SJCRH30 (cell line): Measurements from ENCODE around the gene IRF9. TPM values are rescaled to one million over a fixed set of nuclear protein-coding genes. Genes with fewer than 3 reads are reported as not detected.
A peak's percentile ranks its signal among the peaks of the same experiment; 100 is the strongest.

Source experiments
- DNase-seq, 2 experiments: peaks; one replicate each; pipeline ENCODE4 v3.0.0-alpha.2; 2015 to 2020
- H3K27ac ChIP-seq: fragments of 250-450 bp; sonication (Bioruptor Pico); 2 replicates; pipeline ENCODE4 v1.5.1; 2020; ENCODE audit warnings: mild to moderate bottlenecking, moderate library complexity
- H3K27me3 ChIP-seq: fragments of 250-450 bp; sonication (Bioruptor Pico); 2 replicates; pipeline ENCODE4 v1.5.1; 2020; ENCODE audit warnings: mild to moderate bottlenecking, moderate library complexity
- H3K36me3 ChIP-seq: fragments of 250-450 bp; sonication (Bioruptor Pico); 2 replicates; pipeline ENCODE4 v1.5.1; 2020; ENCODE audit warnings: mild to moderate bottlenecking, moderate library complexity
- H3K4me1 ChIP-seq: fragments of 250-450 bp; sonication (Bioruptor Pico); 2 replicates; pipeline ENCODE4 v1.5.1; 2020; ENCODE audit warnings: mild to moderate bottlenecking, moderate library complexity
- H3K4me3 ChIP-seq: fragments of 250-450 bp; sonication (Bioruptor Pico); 2 replicates; pipeline ENCODE4 v1.5.1; 2020; ENCODE audit warnings: mild to moderate bottlenecking, moderate library complexity
- H3K9me3 ChIP-seq: fragments of 250-450 bp; sonication (Bioruptor Pico); replicated peaks from 2 replicates; pipeline ENCODE4 v1.5.1; 2020; ENCODE audit warnings: mild to moderate bottlenecking, moderate library complexity
- total RNA-seq: library from RNA; depleted of rRNA; stranded (reverse); fragments of >200 nt; shearing (Covaris generic); gene quantifications from 2 replicates; pipeline ENCODE4 v1.2.3, GENCODE V29; 2014

IRF9 gene
- total RNA-seq, 1 experiment from 2014 or later, result 15.9 TPM

- no peaks in the 10 kb centered on the region for H3K27me3 ChIP-seq
- no peak overlapping the region for H3K27ac ChIP-seq
- H3K9me3 ChIP-seq, result no peaks in the 10 kb centered on the region
- no peak overlapping the region for H3K4me3 ChIP-seq
- peaks cover 29% of the 10 kb centered on the region for H3K36me3 ChIP-seq
- H3K4me1 ChIP-seq, result no peaks in the 10 kb centered on the region
- DNase-seq, result no peak
Observed at GRCh38 chr14:24123424-24124417, 37.3 kb upstream of the IRF9 start.

- Histone ChIP-seq H3K9me3 (no peaks in the 10 kb centered on the region), H3K36me3 (peaks cover 9% of the 10 kb centered on the region), H3K4me1 (peaks cover 13% of the 10 kb centered on the region), H3K27me3 (no peaks in the 10 kb centered on the region), H3K4me3 (no peak overlapping the region), H3K27ac (no peak overlapping the region)
- DNase-seq, result no peak
Observed at GRCh38 chr14:24126939-24127338, 34.1 kb upstream of the IRF9 start.

- peaks cover 8% of the 10 kb centered on the region for H3K36me3 ChIP-seq
- peaks cover 13% of the 10 kb centered on the region for H3K4me1 ChIP-seq
- H3K27ac ChIP-seq, result no peak overlapping the region
- no peaks in the 10 kb centered on the region for H3K27me3 ChIP-seq
- H3K4me3 ChIP-seq, result no peak overlapping the region
- no peaks in the 10 kb centered on the region for H3K9me3 ChIP-seq
- DNase-seq, result no peak
Observed at GRCh38 chr14:24127673-24128072, 33.4 kb upstream of the IRF9 start.

GRCh38 chr14:24129410-24129998 is 31.6 kb upstream of the IRF9 start:
- H3K4me3 ChIP-seq, result no peak overlapping the region
- H3K9me3 ChIP-seq, result no peaks in the 10 kb centered on the region
- peak overlapping the region; percentile 98; the same call in 1 of the 2 replicates for H3K27ac ChIP-seq
- H3K4me1 ChIP-seq, result peaks cover 18% of the 10 kb centered on the region
- no peak for DNase-seq
- peaks cover 12% of the 10 kb centered on the region for H3K36me3 ChIP-seq
- H3K27me3 ChIP-seq, result no peaks in the 10 kb centered on the region

- Histone ChIP-seq H3K4me3 (peak within 1 kb of the TSS; percentile 94), H3K27me3 (no peaks in the 10 kb centered on the region), H3K9me3 (no peaks in the 10 kb centered on the region), H3K36me3 (peaks cover 12% of the 10 kb centered on the region), H3K27ac (peak within 1 kb of the TSS; percentile 98), H3K4me1 (peaks cover 22% of the 10 kb centered on the region)
- peak in 1 of 2 experiments; percentile 52 for DNase-seq
Observed at GRCh38 chr14:24130380-24130716, 30.7 kb upstream of the IRF9 start, which contains the start of gene FITM1. FITM1 (plus strand) TSS chr14:24130659; CDS start chr14:24131564, 905 bp downstream.

GRCh38 chr14:24130717-24131548 is 30.1 kb upstream of the IRF9 start:
- Histone ChIP-seq H3K27ac (peak overlapping the region; percentile 98), H3K9me3 (no peaks in the 10 kb centered on the region), H3K4me1 (peaks cover 24% of the 10 kb centered on the region), H3K36me3 (peaks cover 12% of the 10 kb centered on the region), H3K27me3 (no peaks in the 10 kb centered on the region), H3K4me3 (peak overlapping the region; percentile 94)
- DNase-seq, result peak; percentile 98 to 99

- H3K27me3 ChIP-seq, result no peaks in the 10 kb centered on the region
- no peak for DNase-seq
- peak overlapping the region; percentile 98 for H3K27ac ChIP-seq
- peaks cover 24% of the 10 kb centered on the region for H3K4me1 ChIP-seq
- no peaks in the 10 kb centered on the region for H3K9me3 ChIP-seq
- H3K36me3 ChIP-seq, result peaks cover 12% of the 10 kb centered on the region
- H3K4me3 ChIP-seq, result peak overlapping the region; percentile 94
Observed at GRCh38 chr14:24131549-24131966, 29.5 kb upstream of the IRF9 start.

GRCh38 chr14:24132061-24132685 is 28.9 kb upstream of the IRF9 start:
- Histone ChIP-seq H3K9me3 (no peaks in the 10 kb centered on the region), H3K27ac (peak overlapping the region; percentile 98), H3K36me3 (peaks cover 12% of the 10 kb centered on the region), H3K4me3 (peak overlapping the region; percentile 94), H3K4me1 (peaks cover 24% of the 10 kb centered on the region), H3K27me3 (no peaks in the 10 kb centered on the region)
- peak; percentile 64 to 67 for DNase-seq

- Histone ChIP-seq H3K36me3 (peaks cover 20% of the 10 kb centered on the region), H3K4me3 (peak overlapping the region; percentile 94), H3K27ac (no peak overlapping the region; the same call in 1 of the 2 replicates), H3K27me3 (no peaks in the 10 kb centered on the region), H3K4me1 (peaks cover 24% of the 10 kb centered on the region), H3K9me3 (no peaks in the 10 kb centered on the region)
- no peak for DNase-seq
Observed at GRCh38 chr14:24132976-24133375, 28.1 kb upstream of the IRF9 start.

GRCh38 chr14:24133735-24134134 is 27.3 kb upstream of the IRF9 start:
- H3K27ac ChIP-seq, result no peak overlapping the region
- no peak overlapping the region for H3K4me3 ChIP-seq
- peaks cover 28% of the 10 kb centered on the region for H3K36me3 ChIP-seq
- H3K27me3 ChIP-seq, result no peaks in the 10 kb centered on the region
- no peak for DNase-seq
- no peaks in the 10 kb centered on the region for H3K9me3 ChIP-seq
- peaks cover 24% of the 10 kb centered on the region for H3K4me1 ChIP-seq

- H3K9me3 ChIP-seq, result no peaks in the 10 kb centered on the region
- no peak for DNase-seq
- peaks cover 24% of the 10 kb centered on the region for H3K4me1 ChIP-seq
- no peaks in the 10 kb centered on the region for H3K27me3 ChIP-seq
- H3K27ac ChIP-seq, result peak overlapping the region; percentile 3; the same call in 1 of the 2 replicates
- H3K36me3 ChIP-seq, result peaks cover 41% of the 10 kb centered on the region
- peak overlapping the region; percentile 83 for H3K4me3 ChIP-seq
Observed at GRCh38 chr14:24135584-24135833, 25.6 kb upstream of the IRF9 start.

GRCh38 chr14:24135834-24136683 is 25.0 kb upstream of the IRF9 start, which contains the start of gene PSME1:
PSME1 (plus strand) TSS chr14:24136194; CDS start chr14:24136263, 69 bp downstream.
- DNase-seq, result peak; percentile 93 to 95
- Histone ChIP-seq H3K36me3 (peaks cover 41% of the 10 kb centered on the region), H3K9me3 (no peaks in the 10 kb centered on the region), H3K27me3 (no peaks in the 10 kb centered on the region), H3K4me1 (peaks cover 19% of the 10 kb centered on the region; the same call in 1 of the 2 replicates), H3K4me3 (peak within 1 kb of the TSS; percentile 83), H3K27ac (peak within 1 kb of the TSS; percentile 52; the same call in 1 of the 2 replicates)

- peaks cover 19% of the 10 kb centered on the region; the same call in 1 of the 2 replicates for H3K4me1 ChIP-seq
- peaks cover 37% of the 10 kb centered on the region for H3K36me3 ChIP-seq
- peak overlapping the region; percentile 83 for H3K4me3 ChIP-seq
- H3K9me3 ChIP-seq, result no peaks in the 10 kb centered on the region
- peak in 1 of 2 experiments; percentile 38 for DNase-seq
- H3K27me3 ChIP-seq, result no peaks in the 10 kb centered on the region
- H3K27ac ChIP-seq, result peak overlapping the region; percentile 52; the same call in 1 of the 2 replicates
Observed at GRCh38 chr14:24136684-24137528, 24.2 kb upstream of the IRF9 start.
